LNCaP clone FGC (cell line): ENCODE data around the gene MAP4.
A peak's percentile ranks its signal among the peaks of the same experiment; 100 is the strongest.

Experiments
- DNase-seq: peaks from one replicate; pipeline ENCODE4 v3.0.0-alpha.2; 2011; ENCODE audit warnings: low read depth
- H3K4me3 ChIP-seq: 2 replicates; pipeline ENCODE4 v1.5.1; 2011; ENCODE audit warnings: mild to moderate bottlenecking, low read depth, low read length, control low read depth
- CTCF ChIP-seq: IDR thresholded peaks from 2 replicates; pipeline ENCODE4 v1.5.1; 2012; ENCODE audit warnings: mild to moderate bottlenecking; ENCODE audit not compliant: control insufficient read depth, insufficient read depth; ENCODE audit errors: extremely low read depth

The MAP4 gene

GRCh38 chr3:47985381-47985780 is 30.8 kb downstream of the MAP4 start:
- H3K4me3 ChIP-seq: no peak overlapping the region
- DNase-seq: peak; percentile 65
- no peak for TF ChIP-seq CTCF

- no peak overlapping the region for H3K4me3 ChIP-seq
- DNase-seq: no peak
- TF ChIP-seq CTCF: no peak
Observed at GRCh38 chr3:47984075-47984728, 32.0 kb downstream of the MAP4 start.

GRCh38 chr3:47980795-47981194 is 35.4 kb downstream of the MAP4 start:
- peak; percentile 35 for DNase-seq
- no peak for TF ChIP-seq CTCF
- H3K4me3 ChIP-seq: no peak overlapping the region

- no peak overlapping the region for H3K4me3 ChIP-seq
- DNase-seq: no peak
- no peak for TF ChIP-seq CTCF
Observed at GRCh38 chr3:47979070-47979469, 37.1 kb downstream of the MAP4 start.

- no peak overlapping the region for H3K4me3 ChIP-seq
- DNase-seq: no peak
- no peak for TF ChIP-seq CTCF
Observed at GRCh38 chr3:47978386-47978785, 37.8 kb downstream of the MAP4 start.

- TF ChIP-seq CTCF: no peak
- no peak for DNase-seq
- no peak overlapping the region for H3K4me3 ChIP-seq
Observed at GRCh38 chr3:47976135-47976732, 40.0 kb downstream of the MAP4 start.
